Subcutaneous abdominal adipose tissue (tissue), 5 donors: ENCODE measurements around the gene F2RL1.
"Not testable (repeated sequence)": the region's sequence is repeated elsewhere in the genome, so short reads cannot be mapped to it uniquely, and the experiment has no call there.

Source experiments
- H3K27ac ChIP-seq: one replicate; pipeline ENCODE4 v1.7.0; 2013; ENCODE audit warnings: low read depth, mild to moderate bottlenecking, inconsistent platforms, low read length, moderate library complexity
- H3K27me3 ChIP-seq, 5 donors: one replicate each; pipeline ENCODE4 v1.7.0; 2013; ENCODE audit warnings: low read length in 5 of 5, inconsistent platforms in 1 of 5; ENCODE audit not compliant: control insufficient read depth in 5 of 5, insufficient read depth in 4 of 5
- H3K36me3 ChIP-seq, 5 donors: one replicate each; pipeline ENCODE4 v1.7.0; 2013; ENCODE audit warnings: low read length in 5 of 5; ENCODE audit not compliant: control insufficient read depth in 5 of 5, insufficient read depth in 5 of 5
- H3K4me1 ChIP-seq, 5 donors: one replicate each; pipeline ENCODE4 v1.7.0; 2013; ENCODE audit warnings: low read length in 5 of 5, mild to moderate bottlenecking in 3 of 5, moderate library complexity in 1 of 5; ENCODE audit not compliant: control insufficient read depth in 5 of 5, insufficient read depth in 5 of 5
- H3K4me3 ChIP-seq, 5 donors: one replicate each; pipeline ENCODE4 v1.7.0; 2013; ENCODE audit warnings: low read length in 5 of 5, low read depth in 1 of 5
- H3K9ac ChIP-seq, 5 donors: one replicate each; pipeline ENCODE4 v1.7.0; 2013; ENCODE audit warnings: low read length in 5 of 5, mild to moderate bottlenecking in 4 of 5, moderate library complexity in 3 of 5
- H3K9me3 ChIP-seq, 5 donors: one replicate each; pipeline ENCODE4 v1.7.0; 2013; ENCODE audit warnings: low read length in 5 of 5; ENCODE audit not compliant: control insufficient read depth in 5 of 5
- donor health status: healthy.
- donor health status: healthy.
- donor health status: healthy.
- donor health status: healthy.
- donor health status: healthy.

The F2RL1 gene

DNA sequence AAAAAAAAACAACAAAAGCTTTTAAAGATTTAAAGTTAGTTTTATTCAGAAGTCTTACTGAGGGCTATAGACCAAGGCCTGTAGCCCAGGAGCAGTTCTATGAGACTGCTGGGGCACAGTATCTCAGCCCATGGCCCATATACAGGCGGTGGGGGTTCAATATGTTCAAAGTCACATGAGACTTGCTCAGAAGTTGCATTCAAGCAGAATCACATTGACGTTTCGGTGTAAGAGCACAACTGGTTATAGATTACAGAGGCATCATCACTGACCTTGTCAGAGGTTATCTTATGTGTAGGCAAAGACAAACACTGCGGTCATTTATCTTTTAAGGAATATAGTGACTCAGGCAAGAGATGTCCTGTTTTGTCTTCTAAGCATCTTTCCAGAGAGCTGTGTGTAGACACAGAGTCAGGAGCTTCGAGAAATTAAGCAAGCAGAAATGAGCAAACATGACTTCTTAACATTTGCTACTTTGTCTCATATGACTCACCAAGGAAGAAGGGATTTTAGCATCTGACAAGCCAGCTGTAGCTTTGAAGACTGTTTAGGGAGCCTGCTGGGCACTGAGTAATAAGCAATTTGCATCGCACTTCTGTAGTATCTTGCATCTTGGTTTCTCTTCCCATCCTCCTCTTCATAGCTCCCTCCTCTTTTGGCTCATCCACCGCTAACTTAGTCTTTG is 12.9 kb upstream of the F2RL1 start:
- H3K9me3 ChIP-seq: no peaks in the 10 kb centered on the region
- peaks cover 0 to 2% (median 0%) of the 10 kb centered on the region in 5 donors for H3K4me1 ChIP-seq
- no peak overlapping the region for H3K27ac ChIP-seq
- no peak overlapping the region for H3K9ac ChIP-seq
- H3K36me3 ChIP-seq: no peaks in the 10 kb centered on the region
- no peaks in the 10 kb centered on the region for H3K27me3 ChIP-seq
- H3K4me3 ChIP-seq: no peak overlapping the region

DNA sequence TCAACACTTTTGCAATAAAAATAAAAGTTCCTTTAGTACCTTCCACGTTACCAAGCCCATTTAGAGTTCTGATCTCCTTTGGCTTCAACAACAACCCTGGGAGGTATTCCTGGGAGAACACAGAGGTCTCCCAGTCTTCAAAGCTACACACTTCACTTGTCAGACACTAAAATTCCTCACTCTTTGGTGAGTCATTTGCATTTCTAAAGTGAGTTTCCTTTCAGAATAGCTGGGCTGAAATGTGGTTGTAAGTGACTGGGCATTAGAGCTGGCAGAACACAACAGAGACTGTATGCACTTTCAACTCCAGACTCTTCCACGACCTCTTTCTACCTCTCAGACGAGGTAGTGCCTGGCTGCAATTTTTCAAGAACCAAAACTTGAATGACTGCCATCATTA is 11.5 kb upstream of the F2RL1 start:
- no peak overlapping the region for H3K27ac ChIP-seq

DNA sequence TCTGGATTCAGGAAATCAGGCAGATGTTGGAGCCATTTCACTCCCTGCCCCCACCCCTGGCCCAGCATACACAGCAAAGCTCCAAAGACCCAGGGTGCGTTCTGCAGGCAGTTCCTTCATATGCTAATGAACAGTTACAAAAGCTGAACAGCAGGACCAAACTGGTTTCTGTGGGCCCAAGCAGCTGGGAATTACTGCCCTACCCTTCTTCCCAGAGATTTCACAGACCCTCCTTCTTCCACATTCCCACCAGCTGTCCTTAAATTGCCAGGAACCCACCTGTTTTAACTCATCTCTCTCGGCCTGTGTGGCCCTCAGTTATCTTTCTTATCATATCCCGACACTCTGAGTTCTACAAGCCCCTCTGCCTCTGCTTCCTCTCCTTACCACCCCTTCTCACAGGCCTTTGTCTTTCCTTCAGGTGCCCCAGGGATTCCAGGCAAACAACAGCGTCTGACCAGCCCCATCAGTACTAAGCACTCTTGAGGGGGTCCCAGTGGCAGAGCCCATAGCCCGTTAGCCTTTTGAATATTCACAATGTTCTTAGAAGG is 10.6 kb upstream of the F2RL1 start:
- Histone ChIP-seq H3K9ac (no peak overlapping the region), H3K4me1 (no peaks in the 10 kb centered on the region), H3K27me3 (no peaks in the 10 kb centered on the region), H3K27ac (no peak overlapping the region), H3K9me3 (no peaks in the 10 kb centered on the region), H3K36me3 (no peaks in the 10 kb centered on the region), H3K4me3 (no peak overlapping the region)

More for the DNA sequence above, 11.5 kb upstream of the F2RL1 start:
- no peak overlapping the region for H3K4me3 ChIP-seq
- no peaks in the 10 kb centered on the region for H3K27me3 ChIP-seq
- H3K36me3 ChIP-seq: no peaks in the 10 kb centered on the region
- no peaks in the 10 kb centered on the region for H3K9me3 ChIP-seq
- no peak overlapping the region for H3K9ac ChIP-seq
- no peaks in the 10 kb centered on the region for H3K4me1 ChIP-seq

- H3K9me3 ChIP-seq: no peaks in the 10 kb centered on the region
- no peak overlapping the region for H3K27ac ChIP-seq
- H3K27me3 ChIP-seq: no peaks in the 10 kb centered on the region
- H3K36me3 ChIP-seq: no peaks in the 10 kb centered on the region
- no peak overlapping the region for H3K4me3 ChIP-seq
- no peaks in the 10 kb centered on the region for H3K4me1 ChIP-seq
- no peak overlapping the region for H3K9ac ChIP-seq
Measured at GRCh38 chr5:76809141-76809540, 9.7 kb upstream of the F2RL1 start.

- Histone ChIP-seq H3K36me3 (no peaks in the 10 kb centered on the region), H3K27ac (no peak overlapping the region), H3K9me3 (no peaks in the 10 kb centered on the region), H3K4me3 (no peak overlapping the region), H3K9ac (no peak overlapping the region), H3K27me3 (no peaks in the 10 kb centered on the region), H3K4me1 (no peaks in the 10 kb centered on the region)
Measured at GRCh38 chr5:76810236-76810635, 8.6 kb upstream of the F2RL1 start.

DNA sequence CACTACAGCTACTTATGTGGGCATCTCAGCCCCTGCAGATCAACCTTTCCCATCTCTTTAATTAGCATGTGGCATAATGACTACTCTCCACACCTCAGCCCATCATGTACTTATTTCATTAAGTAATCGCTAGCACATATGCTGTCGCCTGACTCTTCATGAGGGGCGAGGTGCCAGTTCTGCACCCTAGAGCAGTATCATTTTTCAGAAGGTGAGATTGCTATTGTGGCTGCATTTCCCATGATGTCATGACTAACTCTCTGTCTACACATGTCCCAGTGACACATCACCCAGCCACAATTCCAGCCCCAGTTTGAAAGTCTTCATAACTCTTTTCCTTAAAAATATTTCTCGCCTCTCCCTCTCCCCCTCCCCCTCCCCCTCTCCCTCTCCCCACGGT is 7.6 kb upstream of the F2RL1 start:
- H3K4me3 ChIP-seq: no peak overlapping the region
- H3K27me3 ChIP-seq: no peaks in the 10 kb centered on the region
- H3K27ac ChIP-seq: no peak overlapping the region
- H3K9me3 ChIP-seq: no peaks in the 10 kb centered on the region
- H3K9ac ChIP-seq: no peak overlapping the region
- H3K36me3 ChIP-seq: no peaks in the 10 kb centered on the region
- H3K4me1 ChIP-seq: no peaks in the 10 kb centered on the region

- H3K27me3 ChIP-seq, H3K9me3 ChIP-seq, H3K4me1 ChIP-seq, H3K4me3 ChIP-seq, H3K9ac ChIP-seq, H3K27ac ChIP-seq, H3K36me3 ChIP-seq: not testable (repeated sequence)
Measured at GRCh38 chr5:76812209-76812608, 6.6 kb upstream of the F2RL1 start.

DNA sequence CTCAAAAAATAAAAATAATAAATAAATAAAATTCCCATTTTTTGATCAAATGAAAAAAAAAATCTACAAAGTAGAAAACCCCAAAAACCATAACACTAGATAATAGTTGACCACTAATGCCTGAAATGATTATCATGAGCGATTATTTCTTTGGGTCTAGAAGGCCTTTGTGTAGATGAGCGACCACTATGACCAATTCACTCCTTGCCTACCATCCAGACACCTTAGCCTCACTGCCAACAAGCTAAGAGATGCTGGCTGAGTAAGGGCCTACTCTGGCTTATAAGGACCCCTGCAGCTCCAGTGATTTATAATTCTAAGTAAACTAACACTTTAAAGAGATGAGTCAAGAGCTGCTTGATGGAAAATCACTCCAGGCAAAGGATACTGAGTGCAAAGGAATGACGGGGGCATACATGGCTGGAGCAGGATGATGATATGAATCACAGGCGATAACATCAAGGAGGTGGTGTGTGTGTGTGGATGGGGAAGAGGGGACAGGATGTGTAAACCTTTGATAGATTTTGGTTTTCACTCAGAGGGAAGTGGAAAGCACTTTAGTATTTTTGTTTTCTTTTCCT is 4.8 kb upstream of the F2RL1 start:
- Histone ChIP-seq H3K36me3 (no peaks in the 10 kb centered on the region), H3K27ac (no peak overlapping the region), H3K4me1 (peaks cover 0 to 7% (median 7%) of the 10 kb centered on the region in 5 donors), H3K27me3 (peaks cover 3 to 7% (median 7%) of the 10 kb centered on the region in 5 donors), H3K9me3 (no peaks in the 10 kb centered on the region), H3K9ac (no peak overlapping the region), H3K4me3 (no peak overlapping the region)

- H3K9me3 ChIP-seq: no peaks in the 10 kb centered on the region
- peaks cover 0 to 21% (median 17%) of the 10 kb centered on the region in 5 donors for H3K4me1 ChIP-seq
- peaks cover 12 to 18% (median 16%) of the 10 kb centered on the region in 5 donors for H3K27me3 ChIP-seq
- H3K27ac ChIP-seq: no peak overlapping the region
- H3K36me3 ChIP-seq: no peaks in the 10 kb centered on the region
- H3K9ac ChIP-seq: no peak overlapping the region
- H3K4me3 ChIP-seq: no peak overlapping the region
Measured at GRCh38 chr5:76816110-76816831, 2.6 kb upstream of the F2RL1 start.
